Measurements from ENCODE around the gene FERMT1.

The FERMT1 gene

DNA sequence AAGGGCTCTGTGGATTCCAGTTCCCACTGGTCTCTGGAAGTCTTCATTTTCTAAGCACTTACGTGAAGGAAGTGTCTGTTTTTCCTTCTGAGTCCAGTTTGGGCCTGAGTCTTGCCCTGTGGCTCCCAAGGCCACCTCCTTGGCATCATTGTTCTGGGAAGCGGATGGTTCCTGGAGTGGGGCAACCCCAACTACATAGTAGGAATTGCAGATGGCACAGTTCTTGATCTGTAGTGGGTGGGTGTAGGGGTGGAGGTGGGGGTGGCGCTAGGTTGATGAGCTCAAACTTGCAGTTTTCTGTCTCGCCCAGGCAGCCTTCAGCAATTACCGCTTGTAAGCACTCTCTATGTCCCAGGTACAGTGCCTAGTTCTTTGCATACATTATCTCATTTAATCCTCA lies 7.2 kb upstream of the FERMT1 start:
- DNase-seq (ENCODE audit: low read depth), result no peak
- no peak overlapping the region for H3K4me3 ChIP-seq (replicated peaks; ENCODE audit: low read depth, low read length)
- TF ChIP-seq, protein P1, sequence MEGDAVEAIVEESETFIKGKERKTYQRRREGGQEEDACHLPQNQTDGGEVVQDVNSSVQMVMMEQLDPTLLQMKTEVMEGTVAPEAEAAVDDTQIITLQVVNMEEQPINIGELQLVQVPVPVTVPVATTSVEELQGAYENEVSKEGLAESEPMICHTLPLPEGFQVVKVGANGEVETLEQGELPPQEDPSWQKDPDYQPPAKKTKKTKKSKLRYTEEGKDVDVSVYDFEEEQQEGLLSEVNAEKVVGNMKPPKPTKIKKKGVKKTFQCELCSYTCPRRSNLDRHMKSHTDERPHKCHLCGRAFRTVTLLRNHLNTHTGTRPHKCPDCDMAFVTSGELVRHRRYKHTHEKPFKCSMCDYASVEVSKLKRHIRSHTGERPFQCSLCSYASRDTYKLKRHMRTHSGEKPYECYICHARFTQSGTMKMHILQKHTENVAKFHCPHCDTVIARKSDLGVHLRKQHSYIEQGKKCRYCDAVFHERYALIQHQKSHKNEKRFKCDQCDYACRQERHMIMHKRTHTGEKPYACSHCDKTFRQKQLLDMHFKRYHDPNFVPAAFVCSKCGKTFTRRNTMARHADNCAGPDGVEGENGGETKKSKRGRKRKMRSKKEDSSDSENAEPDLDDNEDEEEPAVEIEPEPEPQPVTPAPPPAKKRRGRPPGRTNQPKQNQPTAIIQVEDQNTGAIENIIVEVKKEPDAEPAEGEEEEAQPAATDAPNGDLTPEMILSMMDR (IDR thresholded peaks at IDR 0.05; ENCODE audit: low read length, missing control alignments), result no peak

- TF ChIP-seq, protein P1 (IDR thresholded peaks at IDR 0.05; ENCODE audit: low read length, missing control alignments), result no peak
- DNase-seq (ENCODE audit: low read depth), result no peak
- no peak overlapping the region for H3K4me3 ChIP-seq (replicated peaks; ENCODE audit: low read depth, low read length)
Observed at GRCh38 chr20:6127825-6128224, 5.0 kb upstream of the FERMT1 start.

DNA sequence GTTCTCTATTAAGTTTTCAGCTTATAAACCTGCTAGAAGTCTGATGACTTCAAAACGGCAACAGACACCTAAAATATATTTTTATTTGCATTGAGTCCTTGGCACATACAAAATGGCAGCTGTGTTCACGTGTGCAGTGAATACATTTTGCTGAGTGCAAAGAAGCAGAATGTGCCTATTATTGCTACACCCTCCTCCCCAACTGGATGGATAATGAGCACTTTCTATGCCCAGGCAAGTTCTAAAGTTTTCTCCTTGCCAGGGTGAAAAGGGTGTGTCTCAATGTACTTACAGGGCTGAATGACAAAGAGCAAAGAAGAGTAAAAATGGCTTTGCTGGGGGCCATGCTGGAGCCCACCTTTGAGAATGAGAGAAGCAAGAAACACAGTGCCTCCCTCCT lies 4.0 kb upstream of the FERMT1 start:
- no peak for DNase-seq (ENCODE audit: low read depth)
- H3K4me3 ChIP-seq (replicated peaks; ENCODE audit: low read depth, low read length), result no peak overlapping the region
- TF ChIP-seq, protein P1 (IDR thresholded peaks at IDR 0.05; ENCODE audit: low read length, missing control alignments), result no peak

GRCh38 chr20:6123649-6124014 lies 802 bp upstream of the FERMT1 start:
- TF ChIP-seq, protein P1 (IDR thresholded peaks at IDR 0.05; ENCODE audit: low read length, missing control alignments), result no peak
- DNase-seq (ENCODE audit: low read depth), result no peak
- H3K4me3 ChIP-seq (replicated peaks; ENCODE audit: low read depth, low read length), result peak overlapping the region; percentile 60

DNA sequence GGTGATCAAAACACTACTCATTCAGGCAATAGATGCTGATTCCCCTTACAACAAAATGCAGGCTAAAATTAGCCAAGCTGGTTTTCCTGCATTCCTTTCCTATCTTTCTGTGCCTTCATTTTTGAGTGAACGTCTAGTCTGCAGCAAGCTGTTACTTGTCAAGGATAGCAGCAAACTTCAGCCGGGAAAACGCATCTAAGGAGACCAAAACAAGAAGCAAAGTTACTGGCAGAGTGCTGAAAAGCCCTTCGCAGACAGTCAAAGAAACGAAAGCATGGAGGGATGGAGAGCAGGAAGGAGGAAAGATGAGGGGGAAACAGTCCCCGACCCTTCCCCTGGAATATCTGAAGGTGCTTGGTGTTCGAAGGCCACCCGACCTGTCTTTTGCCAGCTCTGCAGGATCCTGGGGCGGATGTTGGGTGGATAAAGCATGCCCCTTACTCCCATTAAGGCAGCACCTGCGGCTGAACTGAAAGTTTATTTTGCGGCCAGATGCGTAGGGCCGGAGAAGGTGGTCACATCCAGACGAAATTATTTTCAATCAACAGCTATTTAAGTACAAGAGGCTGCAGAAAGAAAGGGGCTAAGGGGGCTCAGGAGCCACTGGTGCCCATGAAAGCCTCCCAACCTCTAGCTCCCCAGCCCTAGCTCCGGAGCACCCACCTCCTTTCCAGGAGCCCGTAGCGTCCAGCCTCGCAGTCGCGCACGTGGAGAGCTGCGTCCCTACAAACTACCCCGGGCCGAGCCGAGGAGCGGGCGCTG lies 538 bp downstream of the FERMT1 start:
- DNase-seq (ENCODE audit: low read depth), result peak; percentile 69
- peak overlapping the region; percentile 60 for H3K4me3 ChIP-seq (replicated peaks; ENCODE audit: low read depth, low read length)
- TF ChIP-seq, protein P1 (IDR thresholded peaks at IDR 0.05; ENCODE audit: low read length, missing control alignments), result no peak

DNA sequence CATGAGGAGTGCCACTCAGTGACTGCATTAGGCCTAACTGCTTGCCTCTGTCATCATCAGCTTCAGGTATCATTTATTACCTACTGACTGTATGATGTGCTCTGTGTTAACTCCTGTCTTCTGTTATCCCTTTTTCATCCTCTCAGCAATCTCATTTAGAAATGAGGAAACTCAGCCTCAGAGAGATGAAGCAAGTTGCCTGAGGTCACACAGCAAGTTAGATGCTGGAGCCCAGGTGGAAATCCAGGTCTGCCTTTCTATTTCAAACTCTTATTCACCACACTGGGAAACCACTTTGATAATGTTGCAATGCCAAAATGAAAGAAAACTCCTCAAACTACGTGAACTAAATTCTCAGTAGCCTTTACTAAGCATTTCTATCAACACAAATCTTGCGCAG lies 1.3 kb downstream of the FERMT1 start:
- DNase-seq (ENCODE audit: low read depth), result no peak
- TF ChIP-seq, protein P1 (IDR thresholded peaks at IDR 0.05; ENCODE audit: low read length, missing control alignments), result no peak
- no peak overlapping the region for H3K4me3 ChIP-seq (replicated peaks; ENCODE audit: low read depth, low read length)

DNA sequence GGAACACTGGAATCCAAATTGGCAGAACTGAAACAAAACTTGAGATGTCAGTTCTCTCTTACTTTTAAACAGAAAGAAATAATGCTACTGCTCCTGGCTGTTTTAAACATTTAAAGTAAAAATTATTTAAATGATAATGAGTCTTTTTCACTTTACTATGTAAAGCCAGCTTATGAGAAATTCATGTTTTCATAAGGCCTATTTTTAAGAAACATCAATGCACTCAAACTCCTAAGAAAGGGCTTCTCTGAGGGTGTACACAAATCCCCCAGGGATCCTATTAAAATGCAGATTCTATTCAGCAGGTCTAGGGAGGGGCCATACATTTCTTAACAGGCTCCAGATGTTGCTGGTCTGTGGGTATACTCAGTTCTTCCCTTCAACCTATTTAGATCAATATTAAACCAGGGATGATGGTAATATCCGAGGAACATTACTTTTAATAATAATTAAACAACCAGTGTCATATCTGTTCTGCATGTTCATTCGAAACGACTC lies 2.3 kb downstream of the FERMT1 start:
- TF ChIP-seq, protein P1 (IDR thresholded peaks at IDR 0.05; ENCODE audit: low read length, missing control alignments), result no peak
- DNase-seq (ENCODE audit: low read depth), result no peak
- no peak overlapping the region for H3K4me3 ChIP-seq (replicated peaks; ENCODE audit: low read depth, low read length)
